Activated T-cell treated with anti-CD3 and anti-CD28 coated beads, Interleukin-2, amount 50 U/mL, for 72 hours (primary cell): ENCODE data around the gene CDK2AP2. TPM values are rescaled to one million over a fixed set of nuclear protein-coding genes. Genes with fewer than 3 reads are reported as not detected.
"Not testable (repeated sequence)": the region's sequence is repeated elsewhere in the genome, so short reads cannot be mapped to it uniquely, and the experiment has no call there.

Experiments used
- ATAC-seq, 2 donors: fragments of 150-1000 bp; cut with Tn5 transposase; replicated peaks in 1 of 2; 2 replicates each; pipeline ENCODE4 v1.10.0; 2021; ENCODE audit warnings: moderate library complexity in 2 of 2, mild to moderate bottlenecking in 1 of 2
- DNase-seq, 2 donors: peaks; one replicate each; pipeline ENCODE4 v3.0.0; 2021 to 2022; ENCODE audit warnings: mixed read lengths in 1 of 2
- H3K27ac Mint-ChIP-seq: one replicate; pipeline ENCODE4 v1.8.0; 2022; ENCODE audit warnings: mild to moderate bottlenecking, moderate library complexity, mixed read lengths
- H3K27me3 Mint-ChIP-seq: one replicate; pipeline ENCODE4 v1.8.0; 2022; ENCODE audit warnings: low read depth, mixed read lengths
- H3K36me3 Mint-ChIP-seq, 2 donors: one replicate each; pipeline ENCODE4 v1.8.0; 2022; ENCODE audit warnings: mixed read lengths in 2 of 2, mild to moderate bottlenecking in 1 of 2; ENCODE audit not compliant: insufficient read depth in 2 of 2
- H3K4me1 Mint-ChIP-seq: one replicate; pipeline ENCODE4 v1.8.0; 2022; ENCODE audit warnings: low read depth, mixed read lengths
- H3K4me3 Mint-ChIP-seq, 2 donors: one replicate each; pipeline ENCODE4 v1.8.0; 2022; ENCODE audit warnings: mild to moderate bottlenecking in 2 of 2, mixed read lengths in 2 of 2, moderate library complexity in 2 of 2
- H3K9me3 Mint-ChIP-seq, 2 donors: one replicate each; pipeline ENCODE4 v1.8.0; 2022; ENCODE audit warnings: mixed read lengths in 2 of 2
- total RNA-seq, 2 donors: library from RNA; stranded (reverse); gene quantifications; one replicate each; pipeline ENCODE4 v1.2.3, GENCODE V29; 2022

CDK2AP2 gene, protein sequence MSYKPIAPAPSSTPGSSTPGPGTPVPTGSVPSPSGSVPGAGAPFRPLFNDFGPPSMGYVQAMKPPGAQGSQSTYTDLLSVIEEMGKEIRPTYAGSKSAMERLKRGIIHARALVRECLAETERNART
- 100 to 1,000 TPM; 103 to 137 TPM for total RNA-seq

DNA sequence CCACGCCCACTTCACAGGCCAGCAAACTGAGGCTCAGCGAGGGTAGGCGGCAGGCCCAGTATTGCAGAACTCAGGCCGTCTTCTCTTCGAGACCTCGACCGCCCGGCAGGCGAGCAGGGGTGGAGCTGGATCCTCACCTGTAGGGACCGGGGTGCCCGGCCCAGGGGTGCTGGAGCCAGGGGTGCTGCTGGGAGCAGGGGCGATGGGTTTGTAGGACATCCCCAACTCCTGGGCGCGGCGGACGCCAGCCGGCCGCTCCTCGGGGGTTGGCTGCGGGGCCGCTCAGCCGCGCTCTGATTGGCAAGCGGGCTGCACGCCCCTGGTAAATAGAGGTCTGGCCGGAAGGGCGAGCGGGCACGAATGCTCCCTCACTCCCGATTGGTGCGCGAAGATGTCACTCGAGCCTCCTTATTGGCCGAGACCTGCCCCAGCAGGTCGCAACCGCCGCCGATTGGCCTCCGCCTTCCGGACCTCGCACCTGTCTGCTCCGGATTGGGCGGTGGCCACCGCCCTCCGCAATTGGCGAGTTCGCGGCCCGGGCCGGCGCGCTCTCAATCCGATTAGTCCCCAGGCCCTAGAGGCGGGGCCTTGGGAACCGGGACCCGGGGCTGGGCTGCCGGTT, at the start of gene CDK2AP2:
Gene CDK2AP2 (minus strand): TSS at position 299 of the 622 bp plus-strand sequence. CDS start 80 bp downstream, at position 219.
- Mint-ChIP-seq H3K4me1 (peaks cover 34% of the 10 kb centered on the region), H3K4me3 (peak within 1 kb of the TSS; percentile 91 to 99), H3K9me3 (no peaks in the 10 kb centered on the region), H3K27ac (peak within 1 kb of the TSS; percentile 93), H3K27me3 (peaks cover 8% of the 10 kb centered on the region), H3K36me3 (peaks cover under 1 to 4% of the 10 kb centered on the region in 2 donors)
- DNase-seq: peak; percentile 98 to 100
- peak; percentile 74 to 77 for ATAC-seq

DNA sequence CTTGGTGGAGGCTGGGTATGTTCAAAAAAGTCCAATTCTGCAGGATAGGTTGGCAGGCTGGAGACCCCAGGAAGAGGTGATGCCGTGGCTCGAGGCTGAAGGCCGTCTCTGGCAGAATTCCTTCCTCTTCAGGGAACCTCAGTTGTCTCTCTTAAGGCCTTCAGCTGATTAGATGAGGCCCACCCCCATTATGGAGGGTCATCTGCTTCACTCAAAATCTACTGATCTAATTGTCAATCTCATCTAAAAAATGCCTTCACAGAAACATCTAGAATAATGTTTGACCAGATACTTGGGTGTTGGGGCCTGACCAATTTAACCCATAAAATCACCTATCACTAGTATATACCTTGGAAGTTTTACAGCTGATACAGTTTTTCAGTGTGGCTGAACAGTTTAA, 48.3 kb upstream of the CDK2AP2 start:
- ATAC-seq: no peak
- DNase-seq: no peak
- no peaks in the 10 kb centered on the region for H3K9me3 Mint-ChIP-seq
- H3K36me3 Mint-ChIP-seq: no peaks in the 10 kb centered on the region
- peaks cover 6% of the 10 kb centered on the region for H3K27me3 Mint-ChIP-seq
- no peak overlapping the region for H3K27ac Mint-ChIP-seq
- H3K4me3 Mint-ChIP-seq: no peak overlapping the region
- peaks cover 5% of the 10 kb centered on the region for H3K4me1 Mint-ChIP-seq

DNA sequence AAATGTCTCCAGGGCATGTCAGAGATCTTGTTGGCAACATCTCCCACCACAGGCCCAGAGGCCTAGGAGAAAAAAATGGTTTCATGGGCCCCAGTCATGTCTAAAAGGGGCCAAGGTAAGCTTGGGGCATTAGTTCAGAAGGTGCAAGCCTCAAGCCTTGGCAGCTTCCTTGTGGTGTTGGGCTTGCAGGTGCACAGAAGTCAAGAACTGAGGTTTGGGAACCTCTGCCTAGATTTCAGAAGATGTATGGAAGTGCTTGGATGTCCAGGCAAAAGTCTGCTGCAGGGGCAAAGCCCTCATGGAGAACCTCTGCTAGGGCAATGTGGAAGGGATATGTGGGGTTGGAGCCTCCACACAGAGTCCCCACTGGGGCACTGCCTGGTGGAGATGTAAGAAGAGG, 43.7 kb upstream of the CDK2AP2 start:
- H3K36me3 Mint-ChIP-seq, H3K27me3 Mint-ChIP-seq, H3K4me1 Mint-ChIP-seq, DNase-seq, H3K9me3 Mint-ChIP-seq, H3K27ac Mint-ChIP-seq, ATAC-seq, H3K4me3 Mint-ChIP-seq: not testable (repeated sequence)

DNA sequence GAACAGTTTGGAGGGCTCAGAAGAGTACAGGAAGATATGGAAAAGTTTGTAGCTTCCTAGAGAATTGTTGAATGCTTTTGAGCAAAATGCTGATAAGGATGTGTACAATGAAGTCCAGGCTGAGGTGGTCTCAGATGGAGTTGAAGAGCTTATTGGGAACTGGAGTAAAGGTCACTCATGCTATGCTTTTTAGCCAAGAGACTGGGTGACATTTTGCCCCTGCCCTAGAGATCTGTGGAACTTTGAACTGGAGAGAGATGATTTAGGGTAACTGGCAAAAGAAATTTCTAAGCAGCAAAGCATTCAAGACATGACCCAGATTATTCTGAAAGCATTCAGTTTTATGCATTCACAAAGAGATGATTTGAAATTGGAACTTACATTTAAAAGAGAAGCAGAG, 43.2 kb upstream of the CDK2AP2 start:
- peaks cover 5% of the 10 kb centered on the region for H3K4me1 Mint-ChIP-seq
- no peak overlapping the region for H3K27ac Mint-ChIP-seq
- H3K36me3 Mint-ChIP-seq: no peaks in the 10 kb centered on the region
- DNase-seq: no peak
- no peak for ATAC-seq
- H3K9me3 Mint-ChIP-seq: peaks cover 0 to 4% of the 10 kb centered on the region in 2 donors
- peaks cover 5% of the 10 kb centered on the region for H3K27me3 Mint-ChIP-seq
- H3K4me3 Mint-ChIP-seq: no peak overlapping the region

DNA sequence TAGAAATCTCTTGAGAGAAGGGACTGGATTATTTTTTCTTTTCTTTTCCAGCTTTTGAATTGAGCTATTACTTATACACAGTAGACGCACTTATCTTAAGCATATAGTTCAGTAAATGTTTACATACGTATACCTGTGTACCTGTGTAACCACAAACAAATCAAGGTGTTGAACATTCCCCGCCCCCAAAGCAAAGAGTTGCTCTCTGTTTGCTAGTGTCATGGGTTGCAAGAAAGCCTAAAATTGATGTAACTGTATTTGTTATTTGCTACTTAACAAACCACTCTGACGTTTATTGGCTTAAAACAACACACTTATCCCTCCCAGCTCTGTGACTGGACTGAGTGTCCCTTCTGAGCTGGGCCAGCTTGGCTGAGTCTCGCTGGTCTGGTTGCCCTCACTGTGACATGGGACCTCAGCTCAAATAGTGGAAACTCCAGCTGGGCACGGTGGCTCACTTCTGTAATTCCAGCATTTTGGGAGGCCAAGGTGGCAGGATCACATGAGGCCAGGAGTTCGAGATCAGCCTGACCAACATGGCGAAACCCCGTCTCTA, 40.7 kb upstream of the CDK2AP2 start:
- no peak overlapping the region for H3K27ac Mint-ChIP-seq
- DNase-seq (no peak), ATAC-seq (no peak)
- H3K36me3 Mint-ChIP-seq: no peaks in the 10 kb centered on the region
- H3K4me3 Mint-ChIP-seq: no peak overlapping the region
- peaks cover 5% of the 10 kb centered on the region for H3K27me3 Mint-ChIP-seq
- H3K4me1 Mint-ChIP-seq: peaks cover 5% of the 10 kb centered on the region
- H3K9me3 Mint-ChIP-seq: peaks cover 0 to 4% of the 10 kb centered on the region in 2 donors

DNA sequence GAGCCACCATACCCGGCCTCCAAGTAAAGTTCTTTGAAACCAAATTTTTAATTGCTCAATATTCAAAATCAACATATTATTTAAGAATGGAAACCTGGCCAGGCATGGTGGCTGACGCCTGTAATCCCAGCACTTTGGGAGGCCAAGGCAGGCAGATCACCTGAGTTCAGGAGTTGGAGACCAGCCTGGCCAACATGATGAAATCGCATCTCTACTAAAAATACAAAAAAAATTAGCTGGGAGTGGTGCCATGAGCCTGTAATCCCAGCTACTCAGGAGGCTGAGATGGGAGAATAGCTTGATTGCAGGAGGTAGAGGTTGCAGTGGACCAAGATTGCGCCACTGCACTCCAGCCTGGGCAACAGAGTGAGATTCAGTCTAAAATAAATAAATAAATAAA, 40.1 kb upstream of the CDK2AP2 start:
- not testable (repeated sequence) for DNase-seq, H3K4me1 Mint-ChIP-seq, H3K36me3 Mint-ChIP-seq, H3K27me3 Mint-ChIP-seq, H3K4me3 Mint-ChIP-seq, ATAC-seq, H3K27ac Mint-ChIP-seq, H3K9me3 Mint-ChIP-seq

DNA sequence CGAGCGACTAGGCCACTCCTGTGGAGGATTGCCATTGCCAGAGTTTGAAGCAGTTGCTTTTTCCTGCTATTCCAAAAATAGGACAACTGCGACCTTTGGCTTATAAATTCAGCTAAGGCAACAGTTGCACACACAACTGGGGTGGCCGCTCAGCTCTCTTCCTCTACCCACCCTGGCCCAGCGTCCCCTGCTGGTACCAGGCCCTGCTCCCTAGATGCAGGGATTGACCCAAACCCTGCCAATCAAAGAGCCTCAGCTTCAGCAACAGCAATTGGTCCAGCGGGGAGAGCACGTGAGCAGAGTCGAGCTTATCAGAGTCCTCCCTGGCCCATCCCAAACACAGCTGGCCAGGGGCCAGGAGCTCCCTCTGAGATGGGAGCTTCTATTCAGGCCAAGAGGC, 37.3 kb upstream of the CDK2AP2 start:
- H3K9me3 Mint-ChIP-seq: no peaks in the 10 kb centered on the region
- DNase-seq (no peak), ATAC-seq (no peak)
- H3K4me3 Mint-ChIP-seq: no peak overlapping the region
- no peak overlapping the region for H3K27ac Mint-ChIP-seq
- no peaks in the 10 kb centered on the region for H3K36me3 Mint-ChIP-seq
- peaks cover 5% of the 10 kb centered on the region for H3K27me3 Mint-ChIP-seq
- H3K4me1 Mint-ChIP-seq: no peaks in the 10 kb centered on the region

DNA sequence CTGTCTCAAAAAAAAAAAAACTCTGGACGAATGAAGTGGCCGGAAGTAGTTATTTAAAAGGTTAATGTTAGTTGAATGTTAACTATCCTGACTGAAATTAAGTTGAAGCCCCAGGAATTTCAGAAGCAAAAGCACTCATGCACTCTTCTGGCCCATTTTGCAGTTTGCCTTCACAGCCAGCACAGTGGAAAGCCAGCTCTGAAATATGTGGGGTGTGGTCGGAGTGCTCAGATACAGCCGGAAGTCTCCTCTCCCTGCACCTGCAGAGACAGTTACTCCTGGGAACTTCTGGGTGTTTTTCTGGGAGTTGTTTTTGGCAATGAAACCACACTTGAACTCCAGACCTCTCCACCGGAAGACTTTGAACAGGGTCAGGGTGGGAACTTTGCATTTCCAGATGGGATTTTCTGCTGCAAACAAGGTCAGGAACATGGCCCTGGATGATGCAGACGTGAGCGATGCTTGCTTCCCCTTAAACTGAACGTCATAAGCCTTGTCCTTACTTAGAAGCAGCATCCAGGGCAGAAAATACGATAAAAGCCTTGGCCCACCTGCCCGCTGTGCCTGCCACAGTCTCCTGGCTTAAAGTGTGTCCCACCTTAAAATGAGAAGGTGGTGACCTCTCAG, 36.8 kb upstream of the CDK2AP2 start:
- Mint-ChIP-seq H3K27me3 (peaks cover 5% of the 10 kb centered on the region), H3K4me3 (no peak overlapping the region), H3K4me1 (no peaks in the 10 kb centered on the region), H3K27ac (no peak overlapping the region), H3K36me3 (no peaks in the 10 kb centered on the region), H3K9me3 (no peaks in the 10 kb centered on the region)
- ATAC-seq (no peak), DNase-seq (no peak)

DNA sequence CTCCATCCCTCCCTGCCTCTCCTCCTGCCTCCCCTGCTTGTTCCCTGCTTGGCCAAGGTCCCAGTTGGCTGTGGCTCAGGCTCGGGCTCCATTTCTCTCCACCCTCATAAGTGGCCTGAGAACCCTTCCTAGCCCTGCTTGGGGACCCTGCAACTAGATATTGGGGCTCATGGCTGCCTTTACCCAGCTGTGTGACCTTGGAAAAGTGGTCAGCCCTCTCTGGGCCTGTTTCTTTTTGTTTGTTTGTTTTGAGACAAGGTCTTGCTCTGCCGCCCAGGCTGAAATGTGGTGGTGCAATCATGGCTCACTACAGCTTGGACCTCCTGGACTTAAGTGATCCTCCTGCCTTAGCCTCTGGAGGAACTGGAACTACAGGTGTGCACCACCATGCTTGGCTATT, 35.6 kb upstream of the CDK2AP2 start:
- Mint-ChIP-seq H3K9me3 (no peaks in the 10 kb centered on the region), H3K4me3 (no peak overlapping the region), H3K36me3 (no peaks in the 10 kb centered on the region), H3K27me3 (peaks cover 5% of the 10 kb centered on the region), H3K27ac (no peak overlapping the region), H3K4me1 (no peaks in the 10 kb centered on the region)
- ATAC-seq (no peak), DNase-seq (no peak)

DNA sequence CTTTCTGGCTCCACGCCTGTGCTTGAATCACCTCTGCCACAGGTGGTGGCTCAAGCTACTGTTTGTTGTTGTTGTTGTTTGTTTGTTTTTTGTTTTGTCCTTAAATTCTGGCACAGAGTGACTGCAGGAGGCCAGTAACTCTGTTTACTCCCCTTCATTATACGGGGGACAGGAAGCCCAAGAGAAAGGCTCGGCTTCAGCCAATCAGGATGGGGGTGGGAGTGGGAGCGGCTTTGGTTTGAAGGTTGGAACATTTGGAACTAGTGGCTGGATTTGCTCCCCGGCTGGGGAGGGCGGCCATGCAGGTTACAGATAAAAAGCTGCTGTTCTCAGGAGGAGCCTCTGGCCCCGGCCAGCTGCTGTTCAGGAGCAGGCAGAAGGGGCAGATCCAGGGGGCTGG, 35.0 kb upstream of the CDK2AP2 start:
- Mint-ChIP-seq H3K27me3 (peaks cover 5% of the 10 kb centered on the region), H3K36me3 (no peaks in the 10 kb centered on the region), H3K9me3 (no peaks in the 10 kb centered on the region), H3K27ac (no peak overlapping the region), H3K4me1 (no peaks in the 10 kb centered on the region), H3K4me3 (no peak overlapping the region)
- DNase-seq (no peak), ATAC-seq (no peak)

DNA sequence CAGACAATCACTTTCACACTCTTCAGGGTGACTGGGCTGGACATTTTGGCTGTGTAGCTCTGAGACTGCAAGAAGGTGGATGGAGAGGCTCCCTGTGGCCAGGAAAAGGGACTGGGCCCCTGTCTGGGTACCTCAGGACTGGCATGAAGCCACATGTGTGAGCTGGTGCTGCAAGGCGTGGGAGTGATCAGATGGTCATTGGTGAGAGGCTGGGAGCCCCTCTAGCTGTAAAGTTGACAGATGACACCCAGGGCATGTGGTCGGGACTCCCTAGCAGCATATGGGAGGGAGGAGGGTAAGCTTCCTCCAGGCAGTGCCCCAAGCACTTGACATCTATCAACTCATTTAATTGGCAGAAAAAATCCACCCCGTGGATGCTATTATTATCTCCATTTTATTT, 34.2 kb upstream of the CDK2AP2 start:
- no peak for ATAC-seq
- H3K4me1 Mint-ChIP-seq: no peaks in the 10 kb centered on the region
- no peak overlapping the region for H3K27ac Mint-ChIP-seq
- no peaks in the 10 kb centered on the region for H3K36me3 Mint-ChIP-seq
- no peak for DNase-seq
- no peaks in the 10 kb centered on the region for H3K9me3 Mint-ChIP-seq
- peaks cover 5% of the 10 kb centered on the region for H3K27me3 Mint-ChIP-seq
- no peak overlapping the region for H3K4me3 Mint-ChIP-seq

DNA sequence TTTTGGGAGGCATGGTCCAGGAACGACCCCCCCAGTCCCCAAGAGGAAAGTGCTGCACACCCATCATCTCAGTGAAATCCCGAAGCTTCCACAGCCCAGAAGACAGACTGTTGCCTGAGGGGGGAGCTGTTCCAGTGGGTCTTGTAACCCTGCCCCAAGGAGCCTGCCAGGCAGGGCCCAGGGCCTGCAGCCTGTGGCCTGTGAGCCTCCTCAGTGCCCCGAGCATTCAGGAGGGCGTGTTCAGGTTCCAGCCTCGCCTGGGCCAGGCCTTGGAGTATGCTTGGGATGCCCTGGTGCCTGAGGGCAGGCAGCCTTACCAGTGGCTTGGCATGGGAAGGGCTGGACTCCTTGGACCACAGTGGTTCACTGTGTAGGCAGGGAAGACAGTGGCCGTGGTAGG, 33.2 kb upstream of the CDK2AP2 start:
- no peaks in the 10 kb centered on the region for H3K4me1 Mint-ChIP-seq
- no peaks in the 10 kb centered on the region for H3K9me3 Mint-ChIP-seq
- DNase-seq: no peak
- no peaks in the 10 kb centered on the region for H3K36me3 Mint-ChIP-seq
- no peak overlapping the region for H3K4me3 Mint-ChIP-seq
- ATAC-seq: no peak
- H3K27me3 Mint-ChIP-seq: no peaks in the 10 kb centered on the region
- no peak overlapping the region for H3K27ac Mint-ChIP-seq

DNA sequence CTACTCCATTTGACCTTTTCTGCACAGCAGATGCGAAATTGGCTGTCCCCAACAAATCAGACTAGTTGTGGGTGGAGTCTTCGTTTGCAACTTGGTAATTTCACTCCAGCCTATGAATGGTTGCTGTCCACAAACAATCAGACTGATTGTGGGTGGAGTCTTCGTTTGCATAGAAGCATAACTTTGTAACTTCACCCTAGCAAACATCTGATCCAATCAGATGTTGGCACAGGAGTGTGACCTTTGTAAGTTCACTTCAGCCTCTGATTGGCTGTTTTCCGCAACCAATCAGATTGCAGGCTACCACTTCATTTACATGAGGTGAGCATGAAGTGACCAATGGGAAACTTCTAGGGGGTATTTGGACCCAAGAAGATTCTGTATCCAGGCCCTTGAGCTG, 31.6 kb upstream of the CDK2AP2 start:
- Mint-ChIP-seq H3K4me1 (no peaks in the 10 kb centered on the region), H3K4me3 (no peak overlapping the region), H3K27me3 (no peaks in the 10 kb centered on the region), H3K36me3 (peaks cover 0 to 4% of the 10 kb centered on the region in 2 donors), H3K9me3 (no peaks in the 10 kb centered on the region), H3K27ac (no peak overlapping the region)
- ATAC-seq (no peak), DNase-seq (no peak)
